Ovary (tissue), 3 donors: ENCODE measurements around the gene MACROH2A1.

ENCODE experiments used
- CTCF ChIP-seq, 3 donors: fragments of 450-650 bp in 2 of 3; fragments of 200-600 bp in 1 of 3; IDR thresholded peaks; one replicate each; pipeline versions ENCODE4 v1.5.1 to v1.8.0; 2016 to 2022; ENCODE audit warnings: antibody characterized with exemption in 3 of 3, mild to moderate bottlenecking in 1 of 3
- POLR2A ChIP-seq: fragments of 450-650 bp; IDR thresholded peaks from one replicate; pipeline ENCODE4 v1.6.1; 2017; ENCODE audit warnings: antibody characterized with exemption, mild to moderate bottlenecking, moderate library complexity
- donor health status: DM: no; HTN: no; CAD: no.

GRCh38 chr5:135435467-135436330 lies 36.7 kb upstream of the MACROH2A1 start:
- TF ChIP-seq CTCF (IDR thresholded peaks at IDR 0.05) (no peak), POLR2A (no peak)
